NCI-H774 (cell line): ENCODE results near the gene GADD45B.

Experiments
- DNase-seq: peaks from one replicate; lab custom pipeline; 2025; lab: John Stamatoyannopoulos, UW

The GADD45B gene

GRCh38 chr19:2475702-2476450, at the start of gene GADD45B:
Gene GADD45B (plus strand): TSS chr19:2476127. CDS start chr19:2476359, 232 bp downstream.
- DNase-seq, result peak; percentile 89

DNA sequence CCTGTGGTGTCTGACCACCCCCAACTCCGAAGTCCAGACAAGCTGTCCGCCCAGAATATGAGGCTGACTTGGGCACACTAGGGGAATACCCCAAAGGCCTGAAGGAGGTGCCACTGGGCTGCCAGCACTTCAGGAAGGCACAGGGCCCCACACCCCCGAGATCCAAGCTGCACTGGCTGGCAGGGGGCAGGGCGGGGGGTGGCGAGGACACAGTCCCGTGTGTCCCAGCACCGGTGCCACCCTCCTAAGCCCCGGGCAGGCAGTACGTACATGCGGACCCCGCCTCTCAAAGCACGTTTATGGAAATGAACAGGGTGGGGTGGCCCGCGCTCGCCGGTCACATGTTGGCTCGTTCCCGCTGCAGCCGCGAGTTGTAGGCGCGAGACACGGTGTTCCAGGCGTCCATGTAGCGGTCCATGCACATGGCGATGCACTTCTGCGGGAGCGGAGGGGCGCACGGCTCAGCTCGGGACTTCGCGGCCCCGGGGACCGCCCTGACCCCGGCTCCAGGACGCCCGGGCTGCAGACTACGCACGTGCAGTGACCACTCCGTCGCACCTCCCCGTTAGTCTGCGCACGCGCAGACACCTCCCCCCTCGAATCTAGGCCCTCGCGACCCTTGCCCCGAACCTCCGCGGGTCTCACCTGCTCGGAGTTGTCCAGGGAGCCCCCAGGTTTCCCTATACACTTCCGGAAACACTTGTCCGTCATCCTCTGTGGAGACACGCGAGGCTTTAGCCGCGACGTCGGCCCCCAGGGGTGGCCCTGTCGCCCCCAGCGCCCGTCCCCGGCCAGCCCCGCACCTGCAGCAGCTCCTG, 49.1 kb upstream of the GADD45B start:
- peak; percentile 10 for DNase-seq

GRCh38 chr19:2427429-2428320, 48.3 kb upstream of the GADD45B start, which contains the start of gene TIMM13:
Gene TIMM13 (minus strand): TSS chr19:2427586. CDS start chr19:2427533, 53 bp downstream.
- peak; percentile 87 for DNase-seq

- peak; percentile 1 for DNase-seq
Observed at GRCh38 chr19:2428321-2428690, 47.6 kb upstream of the GADD45B start.

- no peak for DNase-seq
Observed at GRCh38 chr19:2428756-2429711, 46.9 kb upstream of the GADD45B start.

GRCh38 chr19:2429917-2430535, 45.9 kb upstream of the GADD45B start:
- DNase-seq, result no peak

GRCh38 chr19:2431318-2432055, 44.4 kb upstream of the GADD45B start:
- DNase-seq, result no peak

- no peak for DNase-seq
Observed at GRCh38 chr19:2432131-2432848, 43.6 kb upstream of the GADD45B start.

DNA sequence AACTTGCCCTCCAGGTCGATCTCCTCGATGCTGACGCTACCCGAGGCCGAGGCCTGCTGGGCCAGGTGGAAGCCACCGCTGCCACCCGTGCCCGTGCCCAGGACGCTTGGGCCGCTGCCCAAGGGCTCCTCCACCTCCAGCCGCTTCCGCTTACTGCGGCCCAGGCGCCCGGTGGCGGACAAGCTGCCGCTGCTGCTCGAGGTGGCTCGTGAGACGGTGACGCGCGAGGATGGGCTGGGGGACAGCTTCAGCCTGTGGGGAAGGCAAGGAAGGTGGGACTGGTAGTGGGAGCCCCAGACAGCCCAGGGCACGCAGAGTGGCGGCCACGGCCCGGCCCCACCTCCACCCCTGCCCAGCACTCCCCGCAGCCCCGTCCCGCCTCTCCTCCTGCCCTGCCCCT, 42.1 kb upstream of the GADD45B start:
- no peak for DNase-seq

DNA sequence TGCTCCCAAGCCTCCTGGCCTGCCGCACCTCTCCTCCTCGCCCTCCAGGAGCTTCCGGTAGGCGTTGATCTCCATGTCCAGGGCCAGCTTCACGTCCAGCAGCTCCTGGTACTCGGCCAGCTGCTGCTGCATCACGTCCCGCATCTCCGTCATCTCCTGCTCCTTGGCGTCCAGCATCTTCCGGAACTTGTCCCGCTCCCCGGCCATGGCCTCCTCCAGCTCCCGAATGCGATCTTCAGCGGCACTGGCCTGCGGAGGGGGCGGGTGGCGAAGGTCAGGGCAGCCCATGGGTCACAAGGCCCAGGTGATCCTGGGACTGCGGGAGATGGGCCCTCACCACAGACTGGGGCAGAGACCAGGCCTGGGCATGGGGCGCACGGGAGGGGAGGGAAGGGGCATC, 41.7 kb upstream of the GADD45B start:
- DNase-seq, result no peak

- DNase-seq, result no peak
Observed at GRCh38 chr19:2434721-2435265, 41.1 kb upstream of the GADD45B start.

DNA sequence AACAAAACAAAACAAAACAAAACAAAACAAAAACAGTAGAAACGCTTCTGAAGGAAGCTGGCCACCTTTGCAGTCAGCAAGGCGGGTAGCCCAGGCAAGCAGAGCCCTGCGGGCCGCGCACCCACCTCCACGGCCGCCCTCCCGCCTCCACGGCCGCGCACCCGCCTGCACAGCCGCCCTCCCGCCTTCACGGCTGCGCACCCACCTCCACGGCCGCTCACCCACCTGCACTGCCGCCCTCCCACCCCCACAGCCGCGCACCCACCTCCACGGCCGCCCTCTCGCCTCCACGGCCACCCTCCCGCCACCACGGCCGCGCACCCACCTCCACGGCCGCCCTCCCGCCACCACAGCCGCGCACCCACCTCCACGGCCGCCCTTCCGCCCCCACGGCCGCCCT, 39.5 kb upstream of the GADD45B start:
- no peak for DNase-seq

DNA sequence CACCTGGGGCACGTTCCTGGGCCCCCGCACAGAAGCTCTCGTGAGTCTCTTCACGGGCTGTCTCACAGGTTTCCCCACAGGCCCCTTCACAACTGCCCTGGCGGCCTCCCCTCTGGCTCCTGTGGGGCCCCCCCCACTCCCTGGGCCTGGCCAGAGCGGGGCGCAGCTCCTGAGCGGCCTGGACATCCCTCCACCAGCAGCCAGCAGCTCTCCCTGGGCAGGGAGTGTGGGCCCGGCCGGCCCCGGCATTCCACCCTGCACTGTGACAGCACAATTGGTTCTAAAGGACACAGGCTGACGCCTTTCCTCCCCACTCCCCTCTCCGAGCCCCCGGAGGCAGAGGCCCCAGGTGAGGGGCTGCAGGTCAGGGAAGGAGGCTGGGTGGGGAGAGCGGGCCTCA, 39.0 kb upstream of the GADD45B start:
- DNase-seq, result no peak

DNA sequence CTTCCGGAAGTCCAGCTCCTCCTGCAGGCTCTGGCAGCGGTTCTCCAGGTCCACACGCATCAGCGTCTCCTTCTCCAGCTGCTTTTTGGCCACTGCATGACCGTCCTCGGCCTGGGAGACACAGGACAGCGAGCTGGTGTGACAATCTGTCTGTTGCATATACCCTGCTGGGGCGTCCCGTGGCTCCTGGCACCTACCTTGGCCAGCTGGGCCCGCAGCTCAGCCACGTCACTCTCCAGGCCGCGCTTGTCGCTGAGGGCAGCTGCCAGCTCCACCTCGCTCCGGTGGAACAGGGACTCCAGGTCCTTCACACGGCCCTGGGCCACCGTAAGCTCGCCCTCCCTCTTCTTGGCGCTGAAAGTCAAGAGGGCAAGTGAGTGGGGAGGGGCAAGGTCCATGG, 37.7 kb upstream of the GADD45B start:
- no peak for DNase-seq

DNA sequence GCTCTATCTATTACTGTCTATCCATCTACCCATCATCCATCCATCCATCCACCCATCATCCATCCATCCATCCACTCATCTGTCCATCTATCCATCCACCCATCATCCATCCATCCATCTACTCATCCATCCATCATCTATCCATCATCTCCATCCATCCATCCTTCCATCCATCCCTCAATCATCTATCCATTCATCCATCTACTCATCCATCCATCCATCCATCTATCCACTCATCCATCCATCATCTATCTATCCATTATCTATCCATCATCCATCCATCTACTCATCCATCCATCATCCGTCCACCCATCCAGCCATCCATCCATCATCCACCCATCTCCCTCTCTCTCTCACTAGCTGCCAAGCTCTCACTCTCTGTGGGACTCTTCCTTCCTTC, 35.4 kb upstream of the GADD45B start:
- DNase-seq, result no peak

- no peak for DNase-seq
Observed at GRCh38 chr19:2441096-2441752, 34.7 kb upstream of the GADD45B start.

DNA sequence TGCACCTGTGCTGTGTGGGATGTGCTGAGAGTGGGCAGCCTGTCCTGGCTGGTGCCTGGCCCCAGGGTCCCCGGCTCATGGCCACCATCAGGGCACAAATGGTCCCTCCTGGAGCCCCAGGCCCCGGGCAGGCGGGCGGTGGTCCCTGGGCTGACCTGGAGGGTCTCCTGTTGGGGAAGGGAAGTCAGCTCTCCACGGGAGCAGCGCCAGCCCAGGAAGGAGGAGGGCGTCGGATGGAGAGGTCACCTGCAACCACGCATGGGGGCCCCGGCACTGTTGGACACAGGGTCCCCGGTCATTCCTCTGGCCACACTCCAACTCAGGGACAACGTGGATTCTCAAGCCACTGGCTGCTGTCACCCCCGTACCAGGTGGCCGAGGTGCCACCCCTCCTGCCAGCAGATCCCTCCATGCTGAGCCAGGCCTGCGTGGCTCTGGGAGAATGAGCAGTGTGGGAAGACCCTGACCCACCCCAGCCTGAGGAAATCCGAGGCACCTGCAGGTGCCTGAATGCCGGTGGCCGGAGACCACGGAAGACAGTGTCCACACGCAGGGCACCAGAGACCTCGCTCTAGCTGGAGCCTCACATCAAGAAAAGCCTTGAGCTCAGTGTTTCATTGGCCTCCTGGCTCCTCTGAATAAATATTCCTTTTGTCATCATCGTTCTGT, 32.7 kb upstream of the GADD45B start:
- no peak for DNase-seq

- no peak for DNase-seq
Observed at GRCh38 chr19:2443785-2444182, 32.1 kb upstream of the GADD45B start.
